NCI-H2107 treated with DMSO at 0.1 percent for 48 hours (cell line): ENCODE measurements around the gene SLC35E2B.
A peak's percentile ranks its signal among the peaks of the same experiment; 100 is the strongest.
"Not testable (repeated sequence)": the region's sequence is repeated elsewhere in the genome, so short reads cannot be mapped to it uniquely, and the experiment has no call there.

Experiments used
- DNase-seq: peaks from one replicate; lab custom pipeline; 2025; ENCODE audit not compliant: unreplicated experiment; lab: John Stamatoyannopoulos, UW

Gene SLC35E2B

DNA sequence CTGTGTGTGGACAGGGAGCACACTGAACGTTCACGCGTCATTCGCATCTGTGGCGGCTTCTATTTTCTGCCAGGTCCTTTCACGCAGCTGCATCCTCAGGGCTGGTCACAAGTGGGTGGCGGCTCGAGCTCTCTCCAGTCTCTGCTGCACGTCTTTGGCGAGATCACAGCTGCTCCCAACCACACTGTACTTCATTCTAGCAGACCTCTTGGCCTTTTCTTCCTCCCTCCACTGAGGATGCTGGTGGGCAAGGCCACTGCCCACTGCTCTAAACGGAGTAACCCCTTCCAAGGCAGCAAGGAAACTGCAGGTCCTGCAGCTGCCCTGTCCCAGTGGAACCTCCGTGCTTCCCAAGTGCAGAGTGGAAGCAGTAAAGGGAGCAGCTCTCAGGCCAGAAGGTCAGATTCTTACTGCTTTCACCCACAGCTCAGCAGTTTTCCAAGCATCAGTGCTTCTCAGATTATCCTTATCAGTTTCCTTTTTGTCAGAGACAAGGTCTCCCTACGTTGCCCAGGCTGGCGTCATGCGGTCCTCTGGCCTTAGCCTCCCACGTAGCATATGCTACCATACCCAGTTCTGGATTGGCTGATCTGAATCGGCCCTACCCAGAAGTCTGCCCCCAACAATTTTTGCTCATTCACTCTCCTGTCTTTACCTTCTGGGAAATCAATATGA lies 44.9 kb downstream of the SLC35E2B start:
- not testable (repeated sequence) for DNase-seq

GRCh38 chr1:1646326-1646725 lies 46.3 kb downstream of the SLC35E2B start:
- DNase-seq = not testable (repeated sequence)

GRCh38 chr1:1640711-1641461 lies 51.7 kb downstream of the SLC35E2B start:
- not testable (repeated sequence) for DNase-seq

GRCh38 chr1:1640081-1640480 lies 52.5 kb downstream of the SLC35E2B start:
- not testable (repeated sequence) for DNase-seq

- DNase-seq = not testable (repeated sequence)
Measured at GRCh38 chr1:1639368-1639767, 53.2 kb downstream of the SLC35E2B start.

GRCh38 chr1:1638528-1638927 lies 54.1 kb downstream of the SLC35E2B start:
- not testable (repeated sequence) for DNase-seq

GRCh38 chr1:1637479-1637875 lies 55.1 kb downstream of the SLC35E2B start:
- DNase-seq = not testable (repeated sequence)

GRCh38 chr1:1636621-1637478 lies 55.7 kb downstream of the SLC35E2B start:
- DNase-seq = not testable (repeated sequence)

- not testable (repeated sequence) for DNase-seq
Measured at GRCh38 chr1:1634613-1635012, 58.0 kb downstream of the SLC35E2B start.

- not testable (repeated sequence) for DNase-seq
Measured at GRCh38 chr1:1633409-1633808, 59.2 kb downstream of the SLC35E2B start.

- DNase-seq = no peak
Measured at GRCh38 chr1:1631782-1632420, 60.7 kb downstream of the SLC35E2B start, which contains the start of gene MMP23B. MMP23B (plus strand) TSS chr1:1632173; CDS start chr1:1632219, 46 bp downstream.

GRCh38 chr1:1630965-1631781 lies 61.4 kb downstream of the SLC35E2B start:
- DNase-seq = no peak

DNA sequence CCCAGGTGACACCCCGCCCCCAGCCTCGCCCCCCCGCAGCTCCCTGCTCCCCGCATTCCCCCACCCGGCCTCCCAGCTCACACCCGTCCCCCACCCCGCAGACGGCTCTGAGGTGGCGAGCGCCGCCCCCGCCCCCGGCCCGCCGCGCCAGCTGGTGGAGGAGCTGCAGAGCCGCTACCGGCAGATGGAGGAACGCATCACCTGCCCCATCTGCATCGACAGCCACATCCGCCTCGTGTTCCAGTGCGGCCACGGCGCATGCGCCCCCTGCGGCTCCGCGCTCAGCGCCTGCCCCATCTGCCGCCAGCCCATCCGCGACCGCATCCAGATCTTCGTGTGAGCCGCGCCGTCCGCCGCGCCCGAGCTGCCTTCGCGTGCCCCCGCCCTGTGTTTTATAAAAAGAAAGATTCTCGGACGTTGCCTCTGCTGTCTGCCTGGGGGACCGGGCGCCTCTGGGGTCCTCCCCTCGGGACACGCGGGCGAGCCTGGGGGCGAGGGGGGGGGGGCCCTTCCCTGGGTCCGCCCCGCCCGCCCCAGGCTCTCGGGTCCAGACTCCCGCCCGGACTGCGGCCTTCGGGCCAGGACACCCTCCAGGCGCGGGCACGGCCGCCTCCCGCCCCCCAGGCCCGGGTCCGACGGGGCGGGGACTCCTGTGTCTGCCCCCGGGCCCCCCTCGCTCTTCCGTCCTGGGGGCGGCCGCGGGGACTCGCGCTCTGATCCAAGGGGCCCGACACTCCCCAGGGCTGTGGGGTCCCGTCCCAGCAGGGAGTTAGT lies 62.2 kb downstream of the SLC35E2B start:
- DNase-seq = peak; percentile 0

GRCh38 chr1:1629430-1630190 lies 63.0 kb downstream of the SLC35E2B start:
- DNase-seq = no peak

GRCh38 chr1:1628754-1629429 lies 63.7 kb downstream of the SLC35E2B start:
- no peak for DNase-seq

DNA sequence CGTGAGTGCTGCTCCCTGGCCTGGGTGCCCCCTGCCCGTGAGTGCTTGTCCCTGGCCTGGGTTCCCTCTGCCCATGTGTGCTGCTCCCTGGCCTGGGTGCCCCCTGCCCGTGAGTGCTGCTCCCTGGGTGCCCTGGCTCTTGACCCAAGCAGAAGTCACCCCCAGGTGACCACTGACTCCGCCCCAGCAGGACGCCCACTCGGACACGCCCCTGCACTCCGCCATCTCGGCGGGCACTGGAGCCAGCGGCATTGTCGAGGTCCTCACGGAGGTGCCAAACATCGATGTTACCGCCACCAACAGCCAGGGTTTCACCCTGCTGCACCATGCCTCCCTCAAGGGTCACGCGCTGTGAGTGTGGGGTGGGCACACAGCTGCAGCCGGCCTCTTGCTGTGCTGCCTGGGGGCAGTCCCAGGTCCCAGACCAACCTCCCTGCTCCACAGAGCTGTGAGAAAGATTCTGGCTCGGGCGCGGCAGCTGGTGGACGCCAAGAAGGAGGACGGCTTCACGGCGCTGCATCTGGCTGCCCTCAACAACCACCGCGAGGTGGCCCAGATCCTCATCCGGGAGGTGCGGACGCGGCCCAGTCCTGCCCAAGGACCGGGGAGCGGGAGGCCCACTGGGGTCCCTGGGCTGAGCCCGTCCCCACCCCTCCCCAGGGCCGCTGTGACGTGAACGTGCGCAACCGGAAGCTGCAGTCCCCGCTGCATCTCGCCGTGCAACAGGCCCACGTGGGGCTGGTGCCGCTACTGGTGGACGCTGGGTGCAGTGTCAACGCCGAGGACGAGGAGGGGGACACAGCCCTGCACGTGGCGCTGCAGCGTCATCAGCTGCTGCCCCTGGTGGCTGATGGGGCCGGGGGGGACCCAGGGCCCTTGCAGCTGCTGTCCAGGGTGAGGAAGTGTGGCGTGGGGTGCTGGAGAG lies 64.5 kb downstream of the SLC35E2B start:
- DNase-seq = no peak

DNA sequence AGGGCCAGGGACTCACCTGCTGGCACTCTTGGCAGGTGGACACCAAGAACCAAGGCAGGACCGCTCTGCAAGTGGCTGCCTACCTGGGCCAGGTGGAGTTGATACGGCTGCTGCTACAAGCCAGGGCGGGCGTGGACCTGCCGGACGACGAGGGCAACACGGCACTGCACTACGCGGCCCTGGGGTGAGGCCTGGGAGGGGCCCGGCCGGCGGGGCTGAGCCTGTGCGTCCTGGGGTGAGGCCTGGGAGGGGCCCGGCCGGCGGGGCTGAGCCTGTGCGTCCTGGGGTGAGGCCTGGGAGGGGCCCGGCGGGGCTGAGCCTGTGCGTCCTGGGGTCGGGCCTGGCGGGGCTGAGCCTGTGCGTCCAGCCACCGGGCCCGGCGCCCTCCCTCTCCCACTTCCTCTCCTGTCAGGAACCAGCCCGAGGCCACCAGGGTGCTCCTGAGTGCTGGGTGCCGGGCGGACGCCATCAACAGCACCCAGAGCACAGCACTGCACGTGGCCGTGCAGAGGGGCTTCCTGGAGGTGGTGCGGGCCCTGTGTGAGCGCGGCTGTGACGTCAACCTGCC lies 65.2 kb downstream of the SLC35E2B start:
- no peak for DNase-seq
